Dedifferentiated amniotic fluid mesenchymal stem cell (primary cell): ENCODE data around the gene SELENON.

Experiments
- DNase-seq: peaks from one replicate; pipeline ENCODE4 v3.0.0-alpha.2; 2016; ENCODE audit errors: extremely low spot score

Gene SELENON

DNA sequence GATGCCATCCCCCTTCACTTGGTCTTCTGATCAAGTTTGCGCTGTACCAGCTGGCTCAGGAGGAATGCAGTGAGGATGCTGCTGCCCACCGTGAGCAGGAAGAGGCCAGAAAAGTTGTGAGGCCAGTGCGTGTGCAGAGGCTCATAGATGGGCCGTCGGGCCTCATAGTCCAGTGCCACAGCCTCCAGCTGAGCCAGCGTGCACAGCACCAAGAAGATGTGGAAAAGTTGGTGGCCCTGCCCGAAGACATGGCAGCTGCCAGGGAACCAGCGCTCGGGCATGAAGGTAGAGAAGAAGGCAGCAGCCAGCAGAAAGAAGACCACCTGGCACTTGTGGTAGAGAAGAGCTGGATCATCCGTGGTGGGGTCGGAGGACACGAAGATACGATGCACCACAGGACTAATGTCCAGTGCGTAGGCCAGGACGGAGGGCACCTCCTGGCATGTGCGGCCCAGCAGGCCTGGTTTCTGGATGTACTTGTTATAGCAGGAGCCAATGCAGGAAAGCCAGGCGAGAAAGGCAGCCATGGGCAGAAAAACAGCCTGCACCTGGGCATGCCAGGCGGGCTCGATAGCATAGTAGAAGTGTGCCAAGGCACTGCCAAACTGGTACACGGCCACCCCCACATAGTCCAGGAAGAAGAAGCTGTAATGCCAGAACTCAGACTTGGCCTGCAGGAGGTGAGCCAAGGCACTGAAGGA lies 62.9 kb downstream of the SELENON start:
- no peak for DNase-seq

DNA sequence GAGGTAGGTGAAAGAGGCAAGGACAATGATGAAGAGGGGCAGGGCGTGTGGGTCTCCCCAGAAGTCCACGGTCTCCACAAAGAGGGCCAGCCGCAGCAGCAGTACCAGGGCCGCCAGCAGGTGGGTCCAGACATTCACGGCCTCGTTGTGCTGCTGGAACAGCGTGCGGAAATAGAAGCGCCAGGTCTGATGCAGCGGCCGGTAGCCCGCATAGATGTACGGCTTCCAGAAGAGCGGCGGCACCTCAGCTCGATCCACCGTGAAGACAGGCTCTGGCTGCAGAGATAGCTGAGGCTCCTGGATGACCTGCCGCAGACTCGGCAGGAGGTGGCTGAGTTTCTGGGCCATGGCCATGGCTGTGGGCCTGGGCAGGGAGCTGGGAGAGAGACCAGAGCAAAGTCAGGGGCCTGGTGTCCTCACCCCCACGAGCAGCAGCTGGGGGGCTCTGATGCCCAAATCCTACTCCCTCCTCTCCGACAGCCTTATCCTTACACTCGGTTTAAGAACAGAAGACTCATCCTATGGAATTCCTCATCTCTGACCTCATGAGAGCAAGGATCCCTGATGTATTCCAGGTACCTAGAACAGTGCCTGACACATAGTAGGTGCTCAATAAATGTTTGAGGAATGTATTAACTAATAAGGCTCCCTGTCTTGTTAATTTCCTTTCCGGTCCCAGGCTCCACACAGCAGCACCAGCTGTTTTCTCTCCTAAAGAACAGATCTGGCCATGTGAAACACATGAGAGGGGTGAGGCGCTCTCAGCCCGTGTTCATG lies 63.7 kb downstream of the SELENON start:
- DNase-seq: no peak

DNA sequence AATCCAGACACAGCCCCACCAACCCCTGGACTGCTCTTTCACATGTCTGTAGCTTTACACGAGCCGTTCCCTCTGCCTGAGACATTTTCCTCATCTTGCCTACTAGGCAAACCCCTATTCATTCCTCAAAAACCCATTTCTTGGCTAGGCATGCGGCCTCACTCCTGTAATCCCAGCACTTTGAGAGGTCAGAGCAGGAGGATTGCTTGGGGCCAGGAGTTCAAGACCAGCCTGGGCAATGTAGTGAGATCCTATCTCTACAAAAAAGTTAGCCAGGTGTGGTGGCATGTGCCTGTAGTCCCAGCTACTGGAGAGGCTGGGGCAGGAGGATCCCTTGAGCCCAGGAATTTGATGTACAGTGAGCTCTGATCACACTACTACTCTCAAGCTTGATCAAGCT lies 64.4 kb downstream of the SELENON start:
- DNase-seq: no peak

DNA sequence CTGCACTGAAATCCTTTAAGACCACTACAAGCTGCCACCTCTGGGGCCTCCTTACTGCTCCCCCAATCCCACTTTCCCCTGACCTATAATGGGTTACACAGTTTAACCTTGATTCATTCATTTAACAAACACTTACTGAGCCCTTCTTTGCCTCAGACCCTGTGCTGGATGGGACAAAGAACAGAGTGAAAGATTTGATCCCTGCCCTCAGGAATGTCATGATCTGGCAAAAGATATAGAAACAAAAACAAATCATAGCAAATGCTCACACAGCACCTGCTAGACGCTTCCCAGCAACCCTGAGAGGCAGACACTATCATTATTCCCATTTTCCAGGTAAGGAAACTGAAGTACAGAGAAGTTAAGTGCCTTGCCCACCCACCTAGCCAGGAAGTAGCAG lies 66.3 kb downstream of the SELENON start:
- no peak for DNase-seq

DNA sequence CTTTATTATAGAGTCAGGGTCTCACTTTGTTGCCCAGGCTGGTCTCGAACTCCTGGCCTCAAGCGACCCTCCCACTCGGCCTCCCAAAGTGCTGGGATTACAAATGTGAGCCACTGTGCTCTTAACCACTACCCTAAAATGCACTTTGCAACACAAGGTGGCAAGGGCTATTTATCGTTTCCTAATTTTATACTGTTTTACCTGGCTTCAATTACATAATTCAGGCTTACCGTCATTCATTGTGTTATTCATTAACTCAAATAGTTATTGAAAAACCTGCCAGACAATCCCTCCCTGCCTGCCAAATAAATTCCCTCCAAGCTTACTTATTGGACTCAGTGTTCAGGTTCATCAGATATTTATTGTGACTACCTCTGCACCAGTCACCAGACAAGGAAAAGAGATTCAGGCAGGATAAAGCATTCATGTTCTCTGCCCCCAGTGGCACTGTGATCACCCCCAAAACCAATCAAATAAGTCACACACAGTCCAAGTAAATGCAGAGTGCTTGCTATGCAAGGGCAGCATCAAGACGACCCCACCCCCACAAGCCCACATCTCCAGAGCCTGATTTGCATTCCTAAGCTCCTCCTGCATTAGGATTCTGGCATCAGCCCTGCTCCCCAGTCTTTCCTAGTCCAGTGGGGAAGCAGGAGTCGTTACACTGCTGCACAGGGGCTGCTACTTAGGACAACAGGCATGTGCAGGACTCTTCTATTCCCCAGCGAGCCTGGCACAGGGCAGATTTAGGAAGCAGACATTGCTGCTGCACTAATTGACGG lies 67.4 kb downstream of the SELENON start:
- DNase-seq: no peak
